ENCODE measurements around the gene TFR2.
A peak's percentile ranks its signal among the peaks of the same experiment; 100 is the strongest.

The TFR2 gene

DNA sequence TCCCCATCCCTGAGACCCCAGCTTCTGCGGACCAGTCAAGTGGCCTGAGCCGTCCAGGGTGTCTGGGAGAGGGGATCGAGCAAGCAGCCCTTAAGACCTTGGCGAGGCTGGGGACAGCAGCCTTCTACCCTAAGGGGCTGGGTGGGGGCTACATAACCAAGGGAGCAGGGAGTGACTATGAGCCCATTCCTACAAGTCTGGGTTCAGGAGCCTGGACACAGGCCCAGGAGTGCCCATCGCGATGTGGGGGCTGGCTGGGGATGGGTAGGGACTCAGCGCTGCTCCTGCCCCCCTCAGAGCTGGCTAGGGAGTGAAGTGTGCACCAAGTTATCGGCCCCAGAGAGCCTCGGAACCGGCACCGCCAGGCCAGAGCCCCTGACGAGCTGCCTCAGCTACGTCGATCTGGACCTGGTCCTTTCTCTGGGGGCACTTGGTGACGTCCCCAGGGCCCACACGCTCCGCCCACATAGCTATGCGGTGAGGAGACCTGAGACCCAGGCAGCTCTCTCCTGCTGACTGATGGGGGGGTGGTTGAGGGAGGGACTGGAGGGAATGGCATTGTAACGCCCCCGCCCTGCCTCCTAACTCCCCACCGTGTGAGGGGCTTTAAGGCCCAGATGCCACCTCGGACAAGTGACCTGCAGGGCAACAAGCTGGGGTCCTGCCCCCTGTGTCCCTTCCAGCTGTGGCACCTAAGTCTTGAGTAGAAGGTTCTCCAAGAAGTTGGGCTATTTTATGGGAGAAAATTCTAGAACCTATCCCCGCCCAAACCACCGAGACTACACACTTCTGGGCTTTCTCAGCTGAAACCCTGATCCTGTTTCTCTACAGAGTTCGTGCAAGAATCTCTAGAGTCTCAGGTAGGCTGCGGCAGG lies 70.2 kb downstream of the TFR2 start:
- peak; percentile 23 for DNase-seq

All from RPMI8226 (cell line).